Thoracic aorta (tissue), 2 donors: Measurements from ENCODE around the gene SOX18. TPM values are rescaled to one million over a fixed set of nuclear protein-coding genes. Genes with fewer than 3 reads are reported as not detected.

ENCODE experiments used
- ATAC-seq: fragments of 150-250 bp; one replicate; pipeline ENCODE4 v1.8.0; 2017; ENCODE audit warnings: low read depth; ENCODE audit not compliant: insufficient number of reproducible peaks, low FRiP score
- DNase-seq: peaks from one replicate; pipeline ENCODE4 v3.0.0-alpha.2; 2020; ENCODE audit warnings: low spot score
- H3K27ac ChIP-seq, 2 donors: fragments of 200-600 bp; sonication (generic); 1 replicate in 1 of 2; 2 replicates in 1 of 2; pipeline ENCODE4 v1.5.1; 2016; ENCODE audit warnings: mild to moderate bottlenecking in 2 of 2, moderate library complexity in 2 of 2
- H3K27me3 ChIP-seq: fragments of 200-600 bp; sonication (generic); replicated peaks from 2 replicates; pipeline ENCODE4 v1.6.0; 2016; ENCODE audit warnings: mild to moderate bottlenecking; ENCODE audit not compliant: insufficient read depth
- H3K36me3 ChIP-seq: fragments of 200-600 bp; sonication (generic); one replicate; pipeline ENCODE4 v1.5.1; 2016
- H3K4me1 ChIP-seq, 2 donors: fragments of 200-600 bp; sonication (generic); 1 replicate in 1 of 2; 2 replicates in 1 of 2; pipeline versions ENCODE4 v1.5.1 to v1.6.0; 2016; ENCODE audit warnings: low read depth in 2 of 2, mild to moderate bottlenecking in 1 of 2; ENCODE audit not compliant: control insufficient read depth in 1 of 2
- H3K4me3 ChIP-seq: fragments of 200-600 bp; sonication (generic); 2 replicates; pipeline ENCODE4 v1.5.1; 2016; ENCODE audit warnings: mild to moderate bottlenecking
- H3K9me3 ChIP-seq: fragments of 200-600 bp; sonication (generic); 2 replicates; pipeline ENCODE4 v1.5.1; 2016
- total RNA-seq, 2 donors: library from RNA; depleted of rRNA; stranded (reverse); fragments of >200 nt; gene quantifications; one replicate each; pipeline versions ENCODE4 v1.1.0 to v1.2.3, GENCODE V29; 2016
- TF ChIP-seq, protein P1 (sequence below): fragments of 200-600 bp; sonication (generic); IDR thresholded peaks from one replicate; pipeline ENCODE4 v1.5.1; 2019; ENCODE audit warnings: antibody characterized with exemption

Gene SOX18
- total RNA-seq, 2 donors from 2014 or later: 4.2 to 15.3 TPM

DNA sequence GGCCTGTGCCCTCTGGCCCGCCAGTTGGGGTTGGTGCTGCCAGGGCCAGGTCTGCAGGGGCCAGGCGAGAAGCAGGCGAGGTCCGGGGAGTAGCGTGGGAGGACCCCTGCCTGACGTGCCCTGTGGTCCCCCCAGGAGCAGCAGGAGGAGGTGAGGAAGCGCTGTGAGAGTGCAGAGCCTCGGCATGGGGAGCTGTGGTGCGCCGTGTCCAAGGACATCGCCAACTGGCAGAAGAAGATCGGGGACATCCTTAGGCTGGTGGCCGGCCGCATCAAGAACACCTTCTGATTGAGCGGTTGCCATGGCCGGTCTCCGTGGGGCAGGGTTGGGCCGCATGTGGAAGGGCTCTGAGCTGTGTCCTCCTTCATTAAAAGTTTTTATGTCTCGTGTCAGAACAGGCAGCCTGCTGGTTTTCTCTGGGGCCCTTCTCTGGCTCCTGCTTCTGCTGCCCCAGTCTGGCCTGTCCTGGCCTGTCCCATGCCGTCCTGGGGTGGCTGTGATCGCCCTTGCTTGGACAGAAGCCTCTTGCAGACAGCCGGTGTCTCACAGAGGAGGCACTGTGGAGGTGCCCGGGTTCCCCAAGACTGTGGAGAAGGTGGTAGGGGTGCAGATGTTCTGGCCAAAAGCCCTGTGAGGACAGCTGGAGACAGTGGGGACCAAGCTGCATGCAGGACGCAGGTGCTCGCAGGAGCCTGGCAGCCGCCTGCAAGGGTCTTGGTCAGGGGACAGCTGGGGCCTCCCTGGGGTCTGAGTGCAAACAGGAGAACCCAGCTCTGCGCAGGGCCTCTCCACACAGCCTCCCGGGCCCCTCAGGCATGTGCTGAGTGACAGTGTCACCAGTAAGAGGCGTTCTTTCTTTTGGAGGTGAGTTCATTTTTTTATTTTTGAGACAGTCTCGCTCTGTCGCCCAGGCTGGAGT is 16.5 kb downstream of the SOX18 start:
- Histone ChIP-seq H3K27ac (no peak overlapping the region), H3K27me3 (no peaks in the 10 kb centered on the region), H3K36me3 (peaks cover 43% of the 10 kb centered on the region), H3K9me3 (no peaks in the 10 kb centered on the region), H3K4me3 (no peak overlapping the region), H3K4me1 (peaks cover 0 to 2% of the 10 kb centered on the region in 2 donors)
- DNase-seq: no peak
- ATAC-seq: no peak
- TF ChIP-seq, protein P1, sequence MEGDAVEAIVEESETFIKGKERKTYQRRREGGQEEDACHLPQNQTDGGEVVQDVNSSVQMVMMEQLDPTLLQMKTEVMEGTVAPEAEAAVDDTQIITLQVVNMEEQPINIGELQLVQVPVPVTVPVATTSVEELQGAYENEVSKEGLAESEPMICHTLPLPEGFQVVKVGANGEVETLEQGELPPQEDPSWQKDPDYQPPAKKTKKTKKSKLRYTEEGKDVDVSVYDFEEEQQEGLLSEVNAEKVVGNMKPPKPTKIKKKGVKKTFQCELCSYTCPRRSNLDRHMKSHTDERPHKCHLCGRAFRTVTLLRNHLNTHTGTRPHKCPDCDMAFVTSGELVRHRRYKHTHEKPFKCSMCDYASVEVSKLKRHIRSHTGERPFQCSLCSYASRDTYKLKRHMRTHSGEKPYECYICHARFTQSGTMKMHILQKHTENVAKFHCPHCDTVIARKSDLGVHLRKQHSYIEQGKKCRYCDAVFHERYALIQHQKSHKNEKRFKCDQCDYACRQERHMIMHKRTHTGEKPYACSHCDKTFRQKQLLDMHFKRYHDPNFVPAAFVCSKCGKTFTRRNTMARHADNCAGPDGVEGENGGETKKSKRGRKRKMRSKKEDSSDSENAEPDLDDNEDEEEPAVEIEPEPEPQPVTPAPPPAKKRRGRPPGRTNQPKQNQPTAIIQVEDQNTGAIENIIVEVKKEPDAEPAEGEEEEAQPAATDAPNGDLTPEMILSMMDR: no peak

DNA sequence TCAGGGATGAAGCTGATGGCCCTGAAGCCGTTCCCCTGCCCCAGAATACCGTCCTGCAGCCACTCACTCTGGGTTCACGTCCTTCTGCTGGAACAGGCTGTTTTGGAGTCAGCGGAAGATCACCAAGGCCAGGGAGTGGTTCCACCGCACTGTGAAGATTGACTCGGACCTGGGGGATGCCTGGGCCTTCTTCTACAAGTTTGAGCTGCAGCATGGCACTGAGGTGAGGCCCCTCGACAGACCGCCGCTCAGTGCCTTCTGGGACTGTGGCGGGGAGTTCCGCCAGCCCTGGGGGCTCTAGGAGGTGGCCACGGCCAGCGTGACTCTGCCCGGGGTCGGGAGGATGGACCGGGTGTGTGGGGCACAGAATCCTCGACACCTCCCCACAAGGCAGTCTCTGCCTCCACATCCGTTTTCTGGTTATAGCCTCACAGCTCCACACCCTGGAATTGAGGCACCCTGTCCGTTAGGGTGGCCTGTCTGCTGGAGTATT is 17.6 kb downstream of the SOX18 start:
- Histone ChIP-seq H3K4me3 (no peak overlapping the region), H3K4me1 (no peaks in the 10 kb centered on the region), H3K9me3 (no peaks in the 10 kb centered on the region), H3K27me3 (no peaks in the 10 kb centered on the region), H3K36me3 (peaks cover 54% of the 10 kb centered on the region), H3K27ac (no peak overlapping the region)
- TF ChIP-seq, protein P1: no peak
- DNase-seq: no peak
- no peak for ATAC-seq

DNA sequence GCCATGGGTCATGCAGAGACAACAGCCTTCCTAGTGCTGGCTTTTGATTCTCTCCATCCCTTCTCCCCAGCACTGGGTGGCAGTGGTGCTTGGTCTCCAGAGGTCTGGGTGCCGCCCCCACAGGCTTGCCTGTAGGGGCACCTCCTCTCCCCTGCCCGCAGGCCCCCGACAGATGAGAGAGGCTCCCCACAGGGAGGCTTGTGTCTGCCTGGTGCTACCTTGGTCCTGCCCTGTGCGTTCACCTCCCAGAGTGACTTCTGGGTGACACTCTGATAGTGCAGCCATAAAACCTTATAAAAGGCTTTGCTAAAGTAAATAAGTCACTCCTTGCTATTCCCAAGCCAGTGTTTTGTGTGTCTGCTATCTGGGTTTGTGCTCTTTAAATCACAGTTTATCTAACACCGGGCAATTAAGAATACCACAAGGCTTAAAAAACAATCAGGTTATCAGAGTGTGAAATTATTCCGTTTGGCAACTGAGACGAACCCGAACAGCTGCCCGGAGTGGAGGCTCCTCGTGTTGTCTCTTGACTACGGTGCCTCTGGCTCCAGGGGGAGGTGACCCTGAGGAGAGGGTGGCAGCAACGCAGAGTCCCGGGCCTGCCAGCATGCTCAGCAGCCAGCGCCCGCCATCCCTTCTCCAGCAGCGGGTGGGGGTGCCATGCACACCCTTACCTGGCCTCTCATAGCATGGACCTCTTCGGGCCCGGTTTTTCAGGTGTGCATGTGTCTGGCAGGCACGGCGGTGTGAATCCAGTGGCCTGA is 18.9 kb downstream of the SOX18 start:
- Histone ChIP-seq H3K27me3 (no peaks in the 10 kb centered on the region), H3K27ac (no peak overlapping the region), H3K4me3 (no peak overlapping the region), H3K9me3 (no peaks in the 10 kb centered on the region), H3K36me3 (peaks cover 66% of the 10 kb centered on the region), H3K4me1 (no peaks in the 10 kb centered on the region)
- TF ChIP-seq, protein P1: no peak
- ATAC-seq: no peak
- no peak for DNase-seq

DNA sequence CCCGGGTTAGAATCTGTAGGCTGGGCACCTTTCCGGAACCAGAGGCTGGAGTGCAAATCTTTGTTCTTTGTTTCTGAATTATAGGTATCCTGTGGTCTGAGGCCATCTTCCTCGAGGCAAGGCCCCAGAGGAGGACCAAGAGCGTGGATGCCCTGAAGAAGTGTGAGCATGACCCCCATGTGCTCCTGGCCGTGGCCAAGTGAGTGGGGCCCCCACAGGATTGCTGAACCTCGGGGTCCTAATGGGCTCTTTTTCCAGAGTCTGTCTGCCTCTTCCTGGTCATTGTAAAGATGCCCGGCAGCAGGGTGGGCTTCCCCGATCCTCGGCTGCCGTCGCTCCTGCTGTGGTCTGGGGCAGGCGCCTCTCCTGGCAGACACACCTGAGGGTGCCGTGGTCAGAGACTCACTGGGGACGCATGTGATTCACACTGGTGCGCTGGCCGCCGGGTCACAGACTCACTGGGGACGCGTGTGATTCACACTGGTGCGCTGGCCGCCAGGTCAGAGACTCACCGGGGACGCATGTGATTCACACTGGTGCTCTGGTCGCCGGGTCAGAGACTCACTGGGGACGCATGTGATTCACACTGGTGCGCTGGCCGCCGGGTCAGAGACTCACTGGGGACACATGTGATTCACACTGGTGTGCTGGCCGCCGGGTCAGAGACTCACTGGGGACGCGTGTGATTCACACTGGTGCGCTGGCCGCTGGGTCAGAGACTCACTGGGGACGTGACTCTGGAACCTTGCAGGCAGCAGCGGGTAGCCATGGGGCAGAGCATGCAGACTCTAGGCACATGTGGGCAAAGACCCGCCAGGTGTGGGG is 19.9 kb downstream of the SOX18 start:
- Histone ChIP-seq H3K9me3 (no peaks in the 10 kb centered on the region), H3K36me3 (peaks cover 76% of the 10 kb centered on the region), H3K27me3 (no peaks in the 10 kb centered on the region), H3K4me1 (no peaks in the 10 kb centered on the region), H3K27ac (no peak overlapping the region), H3K4me3 (no peak overlapping the region)
- TF ChIP-seq, protein P1: no peak
- DNase-seq: no peak
- no peak for ATAC-seq
